WTC11 (cell line): Measurements from ENCODE around the gene HK2. TPM values are rescaled to one million over a fixed set of nuclear protein-coding genes. Genes with fewer than 3 reads are reported as not detected.
A peak's percentile ranks its signal among the peaks of the same experiment; 100 is the strongest.

Experiments
- ATAC-seq: fragments of 200-7000 bp; cut with Tn5 transposase; 2 replicates; pipeline ENCODE4 v1.10.0; 2021; ENCODE audit warnings: mild to moderate bottlenecking, moderate library complexity
- CTCF ChIA-PET: fragments of 300-600 bp; sonication (Branson Sonifier 250); formaldehyde crosslinking; loops from one replicate; lab custom pipeline; 2021; ENCODE audit warnings: antibody characterized with exemption; lab: Charles Lee
- POLR2A ChIA-PET: fragments of 350-600 bp; sonication (Branson Sonifier 250); formaldehyde crosslinking; loops from one replicate; lab custom pipeline; 2021; ENCODE audit warnings: antibody characterized with exemption; lab: Charles Lee
- DNase-seq: peaks from one replicate; pipeline ENCODE4 v3.0.0; 2021; ENCODE audit warnings: low spot score
- H3K27ac Mint-ChIP-seq: 2 replicates; pipeline ENCODE4 v1.8.0; 2021; ENCODE audit warnings: mixed read lengths
- H3K27me3 Mint-ChIP-seq: 2 replicates; pipeline ENCODE4 v1.8.0; 2021; ENCODE audit warnings: low read depth, mild to moderate bottlenecking, moderate library complexity, mixed read lengths
- H3K36me3 Mint-ChIP-seq: 2 replicates; pipeline ENCODE4 v1.8.0; 2021; ENCODE audit warnings: mixed read lengths
- H3K4me1 Mint-ChIP-seq: 2 replicates; pipeline ENCODE4 v1.8.0; 2022; ENCODE audit warnings: mixed read lengths
- H3K4me3 Mint-ChIP-seq: 2 replicates; pipeline ENCODE4 v1.8.0; 2021; ENCODE audit warnings: mild to moderate bottlenecking, moderate library complexity, mixed read lengths
- H3K9me3 Mint-ChIP-seq: 2 replicates; pipeline ENCODE4 v1.8.0; 2021; ENCODE audit warnings: mixed read lengths
- ATF3 ChIP-seq: sonication (generic); formaldehyde crosslinking; conservative IDR thresholded peaks from 2 replicates; pipeline ENCODE4 v1.8.1; 2022; ENCODE audit warnings: mild to moderate bottlenecking, missing genetic modification reagents
- ATF6 ChIP-seq: sonication (generic); formaldehyde crosslinking; IDR thresholded peaks from 2 replicates; pipeline ENCODE4 v1.8.1; 2023; ENCODE audit warnings: mild to moderate bottlenecking, missing genetic modification reagents
- CREM ChIP-seq: sonication (generic); formaldehyde crosslinking; IDR thresholded peaks from 2 replicates; pipeline ENCODE4 v1.8.1; 2022; ENCODE audit warnings: mild to moderate bottlenecking, missing genetic modification reagents, moderate library complexity
- ELF4 ChIP-seq: sonication (generic); formaldehyde crosslinking; IDR thresholded peaks from 2 replicates; pipeline ENCODE4 v1.8.1; 2022; ENCODE audit warnings: low read depth, mild to moderate bottlenecking, moderate library complexity, missing genetic modification reagents
- GTF2I ChIP-seq: fragments of 250-450 bp; sonication (Bioruptor Pico); conservative IDR thresholded peaks from 2 replicates; pipeline ENCODE4 v1.4.0; 2021; ENCODE audit warnings: mild to moderate bottlenecking
- HMGA2 ChIP-seq: fragments of 250-450 bp; sonication (Bioruptor Pico); IDR thresholded peaks from 2 replicates; pipeline ENCODE4 v1.4.0; 2021; ENCODE audit warnings: mild to moderate bottlenecking, moderate library complexity
- HMGXB4 ChIP-seq: sonication (generic); formaldehyde crosslinking; IDR thresholded peaks from 2 replicates; pipeline ENCODE4 v1.8.1; 2023; ENCODE audit warnings: mild to moderate bottlenecking, moderate library complexity, missing genetic modification reagents
- IRF1 ChIP-seq: sonication (generic); formaldehyde crosslinking; IDR thresholded peaks from 2 replicates; pipeline ENCODE4 v1.8.0; 2023; ENCODE audit warnings: missing genetic modification reagents
- MYBL2 ChIP-seq: sonication (generic); formaldehyde crosslinking; IDR thresholded peaks from 2 replicates; pipeline ENCODE4 v1.8.1; 2023; ENCODE audit warnings: mild to moderate bottlenecking, moderate library complexity, missing genetic modification reagents
- NR1H2 ChIP-seq: sonication (generic); formaldehyde crosslinking; IDR thresholded peaks from 2 replicates; pipeline ENCODE4 v1.9.0; 2021; ENCODE audit warnings: mild to moderate bottlenecking, moderate library complexity, missing genetic modification reagents
- SMAD3 ChIP-seq: sonication (generic); formaldehyde crosslinking; IDR thresholded peaks from 2 replicates; pipeline ENCODE4 v1.8.0; 2022; ENCODE audit warnings: missing genetic modification reagents, mild to moderate bottlenecking, borderline replicate concordance
- TCF7 ChIP-seq: sonication (generic); formaldehyde crosslinking; IDR thresholded peaks from 2 replicates; pipeline ENCODE4 v1.8.0; 2022; ENCODE audit warnings: mild to moderate bottlenecking, low read depth, missing genetic modification reagents, moderate library complexity
- TEAD4 ChIP-seq: sonication (generic); formaldehyde crosslinking; IDR thresholded peaks from 2 replicates; pipeline ENCODE4 v1.8.0; 2022; ENCODE audit warnings: mild to moderate bottlenecking, missing genetic modification reagents
- ZBTB21 ChIP-seq: sonication (generic); formaldehyde crosslinking; IDR thresholded peaks from 2 replicates; pipeline ENCODE4 v1.8.1; 2023; ENCODE audit warnings: mild to moderate bottlenecking, missing genetic modification reagents, borderline replicate concordance
- ZBTB43 ChIP-seq: sonication (generic); formaldehyde crosslinking; IDR thresholded peaks from 2 replicates; pipeline ENCODE4 v1.8.1; 2023; ENCODE audit warnings: mild to moderate bottlenecking, missing genetic modification reagents
- ZNF423 ChIP-seq: fragments of 250-450 bp; sonication (Bioruptor Pico); IDR thresholded peaks from 2 replicates; pipeline ENCODE4 v2.1.2; 2022; ENCODE audit warnings: mild to moderate bottlenecking, moderate library complexity
- ZNF532 ChIP-seq: fragments of 250-450 bp; sonication (Bioruptor Pico); IDR thresholded peaks from 2 replicates; pipeline ENCODE4 v1.9.0; 2021; ENCODE audit warnings: mild to moderate bottlenecking, borderline replicate concordance
- total RNA-seq: library from RNA; stranded (reverse); gene quantifications from 3 replicates; pipeline ENCODE4 v1.2.3, GENCODE V29; 2021
- TF ChIP-seq, protein P1 (sequence below): sonication (generic); formaldehyde crosslinking; IDR thresholded peaks from 2 replicates; pipeline ENCODE4 v1.8.1; 2023; ENCODE audit warnings: mild to moderate bottlenecking, missing genetic modification reagents, moderate library complexity
- TF ChIP-seq, protein P2 (sequence below): fragments of 200-600 bp; IDR thresholded peaks from 2 replicates; pipeline ENCODE4 v1.8.0; 2022; ENCODE audit warnings: antibody characterized with exemption

The HK2 gene
- total RNA-seq, 1 experiment from 2014 or later, result 61.6 TPM

DNA sequence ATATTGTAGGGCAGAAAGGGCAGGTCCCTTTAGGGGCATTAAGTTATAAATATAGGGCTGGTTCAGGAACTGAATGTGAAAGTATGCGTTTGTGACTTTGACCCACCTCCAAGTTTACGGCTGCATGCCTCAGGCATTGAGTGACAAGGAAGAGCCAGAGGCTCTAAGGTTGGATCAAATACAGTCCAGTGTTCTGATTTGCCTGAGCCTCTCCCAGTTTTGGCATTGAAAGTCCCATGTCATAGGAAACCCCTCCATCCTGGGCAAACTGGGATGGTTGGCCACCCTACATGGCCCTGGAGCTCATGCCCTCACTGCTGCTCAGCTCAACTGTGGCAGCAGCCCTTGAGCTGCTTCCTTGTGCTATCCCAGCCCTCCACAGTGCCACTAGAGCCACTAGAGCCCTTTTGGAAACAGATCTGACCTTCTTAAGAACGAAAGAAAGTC lies 29.9 kb downstream of the HK2 start:
- ATAC-seq, result no peak
- ChIA-PET CTCF (interaction anchor here (1.4 to 2.8 kb wide), 2 partner anchors 27 to 28 kb away, joined by 4 to 15 read pairs; no protein-coding TSS in a partner anchor), POLR2A (no interaction called here)
- DNase-seq, result no peak
- TF ChIP-seq, protein P1, sequence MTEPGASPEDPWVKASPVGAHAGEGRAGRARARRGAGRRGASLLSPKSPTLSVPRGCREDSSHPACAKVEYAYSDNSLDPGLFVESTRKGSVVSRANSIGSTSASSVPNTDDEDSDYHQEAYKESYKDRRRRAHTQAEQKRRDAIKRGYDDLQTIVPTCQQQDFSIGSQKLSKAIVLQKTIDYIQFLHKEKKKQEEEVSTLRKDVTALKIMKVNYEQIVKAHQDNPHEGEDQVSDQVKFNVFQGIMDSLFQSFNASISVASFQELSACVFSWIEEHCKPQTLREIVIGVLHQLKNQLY (CRISPR knock-in tag), result no peak
- TF ChIP-seq CREM (no peak), ZBTB43 (CRISPR knock-in tag) (no peak), GTF2I (CRISPR knock-in tag) (no peak)
- Mint-ChIP-seq H3K4me3 (no peak overlapping the region), H3K4me1 (peaks cover 73% of the 10 kb centered on the region), H3K36me3 (peaks cover 26% of the 10 kb centered on the region), H3K9me3 (no peaks in the 10 kb centered on the region), H3K27me3 (no peaks in the 10 kb centered on the region), H3K27ac (peak overlapping the region; percentile 23)

GRCh38 chr2:74864728-74865722 lies 31.1 kb downstream of the HK2 start:
- no peaks in the 10 kb centered on the region for H3K27me3 Mint-ChIP-seq
- peak; percentile 73 for ATAC-seq
- no peak overlapping the region for H3K4me3 Mint-ChIP-seq
- POLR2A ChIA-PET, result interaction anchor here (0.7 to 1.4 kb wide), 2 partner anchors 29 to 167 kb away, joined by 3 to 5 read pairs; no protein-coding TSS in a partner anchor
- no peak overlapping the region; the same call in 1 of the 2 replicates for H3K27ac Mint-ChIP-seq
- H3K9me3 Mint-ChIP-seq, result no peaks in the 10 kb centered on the region
- CTCF ChIA-PET, result interaction anchor here (0.7 to 2.8 kb wide), 6 partner anchors 8 to 30 kb away, joined by 3 to 15 read pairs (median 4); no protein-coding TSS in a partner anchor
- peaks cover 25% of the 10 kb centered on the region for H3K36me3 Mint-ChIP-seq
- peak; percentile 20 for DNase-seq
- peaks cover 66% of the 10 kb centered on the region for H3K4me1 Mint-ChIP-seq
- TF ChIP-seq ELF4 (CRISPR knock-in tag) (no peak), ATF3 (CRISPR knock-in tag) (no peak), ZNF423 (no peak), SMAD3 (CRISPR knock-in tag) (0 out of 2 replicates have a peak, but pooled peaks have one; percentile 24), IRF1 (CRISPR knock-in tag) (no peak), MYBL2 (no peak), TEAD4 (CRISPR knock-in tag) (no peak), TCF7 (CRISPR knock-in tag) (no peak), ATF6 (CRISPR knock-in tag) (no peak), ZBTB21 (CRISPR knock-in tag) (no peak), NR1H2 (no peak), HMGXB4 (CRISPR knock-in tag) (no peak), HMGA2 (no peak), ZNF532 (CRISPR knock-in tag) (no peak)
- TF ChIP-seq, protein P2, sequence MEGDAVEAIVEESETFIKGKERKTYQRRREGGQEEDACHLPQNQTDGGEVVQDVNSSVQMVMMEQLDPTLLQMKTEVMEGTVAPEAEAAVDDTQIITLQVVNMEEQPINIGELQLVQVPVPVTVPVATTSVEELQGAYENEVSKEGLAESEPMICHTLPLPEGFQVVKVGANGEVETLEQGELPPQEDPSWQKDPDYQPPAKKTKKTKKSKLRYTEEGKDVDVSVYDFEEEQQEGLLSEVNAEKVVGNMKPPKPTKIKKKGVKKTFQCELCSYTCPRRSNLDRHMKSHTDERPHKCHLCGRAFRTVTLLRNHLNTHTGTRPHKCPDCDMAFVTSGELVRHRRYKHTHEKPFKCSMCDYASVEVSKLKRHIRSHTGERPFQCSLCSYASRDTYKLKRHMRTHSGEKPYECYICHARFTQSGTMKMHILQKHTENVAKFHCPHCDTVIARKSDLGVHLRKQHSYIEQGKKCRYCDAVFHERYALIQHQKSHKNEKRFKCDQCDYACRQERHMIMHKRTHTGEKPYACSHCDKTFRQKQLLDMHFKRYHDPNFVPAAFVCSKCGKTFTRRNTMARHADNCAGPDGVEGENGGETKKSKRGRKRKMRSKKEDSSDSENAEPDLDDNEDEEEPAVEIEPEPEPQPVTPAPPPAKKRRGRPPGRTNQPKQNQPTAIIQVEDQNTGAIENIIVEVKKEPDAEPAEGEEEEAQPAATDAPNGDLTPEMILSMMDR, result no peak
